Measurements from ENCODE around the gene N4BP3.

Gene N4BP3

DNA sequence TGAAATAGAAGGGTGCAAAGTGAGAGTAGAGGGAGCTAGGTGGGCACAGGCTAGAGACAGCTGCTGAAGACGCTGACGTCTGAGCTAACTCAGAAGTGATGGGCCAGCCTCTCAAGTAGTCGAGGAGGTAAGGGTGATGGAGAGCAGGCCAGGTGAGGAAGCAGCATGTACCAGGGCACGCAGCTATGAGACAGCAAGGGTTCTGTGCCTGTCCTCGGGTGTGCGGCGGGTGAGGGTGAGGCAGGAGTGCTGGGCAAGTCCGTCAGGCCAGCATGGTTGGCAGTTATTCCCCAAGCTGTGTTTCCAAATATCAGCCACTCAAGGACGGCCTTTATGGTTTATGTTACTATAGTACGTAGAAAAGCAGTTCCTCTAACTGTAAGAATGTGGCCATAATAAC lies 23.7 kb downstream of the N4BP3 start:
- peaks cover 14 to 19% of the 10 kb centered on the region in 2 donors for H3K36me3 ChIP-seq (ENCODE audit: control insufficient read depth in 2 of 2, insufficient read depth in 2 of 2, low read length in 2 of 2)
- no peak overlapping the region for H3K4me3 ChIP-seq (ENCODE audit: low read length in 2 of 2)
- no peak overlapping the region for H3K9ac ChIP-seq (ENCODE audit: low read length in 2 of 2)
- H3K27ac ChIP-seq (ENCODE audit: low read length), result no peak overlapping the region
- peaks cover 4% of the 10 kb centered on the region for H3K4me1 ChIP-seq (ENCODE audit: control insufficient read depth, insufficient read depth, low read length)
- H3K27me3 ChIP-seq (ENCODE audit: control insufficient read depth in 1 of 2, insufficient read depth in 2 of 2, low read length in 2 of 2), result no peaks in the 10 kb centered on the region
- H3K9me3 ChIP-seq (ENCODE audit: control insufficient read depth in 2 of 2, low read length in 2 of 2), result no peaks in the 10 kb centered on the region

DNA sequence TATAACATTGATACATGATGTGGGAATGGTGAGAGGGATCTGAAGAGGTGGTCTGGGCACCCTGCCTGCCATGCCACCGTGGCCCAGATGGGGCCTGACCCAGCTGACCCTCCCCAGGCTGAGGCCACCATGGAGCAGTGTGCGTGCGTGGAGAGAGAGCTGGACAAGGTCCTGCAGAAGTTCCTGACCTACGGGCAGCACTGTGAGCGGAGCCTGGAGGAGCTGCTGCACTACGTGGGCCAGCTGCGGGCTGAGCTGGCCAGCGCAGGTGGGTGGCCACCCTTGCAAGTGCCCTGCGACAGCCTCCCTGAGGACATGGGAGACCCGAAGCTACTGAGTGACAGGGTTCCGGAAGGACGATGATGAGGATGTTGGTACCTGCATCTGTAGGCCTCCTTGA lies 24.7 kb downstream of the N4BP3 start:
- Histone ChIP-seq H3K4me1 (ENCODE audit: control insufficient read depth, insufficient read depth, low read length) (peaks cover 6% of the 10 kb centered on the region), H3K36me3 (ENCODE audit: control insufficient read depth in 2 of 2, insufficient read depth in 2 of 2, low read length in 2 of 2) (peaks cover 20 to 23% of the 10 kb centered on the region in 2 donors), H3K4me3 (ENCODE audit: low read length in 2 of 2) (no peak overlapping the region), H3K27ac (ENCODE audit: low read length) (no peak overlapping the region), H3K9me3 (ENCODE audit: control insufficient read depth in 2 of 2, low read length in 2 of 2) (no peaks in the 10 kb centered on the region), H3K9ac (ENCODE audit: low read length in 2 of 2) (no peak overlapping the region), H3K27me3 (ENCODE audit: control insufficient read depth in 1 of 2, insufficient read depth in 2 of 2, low read length in 2 of 2) (no peaks in the 10 kb centered on the region)

DNA sequence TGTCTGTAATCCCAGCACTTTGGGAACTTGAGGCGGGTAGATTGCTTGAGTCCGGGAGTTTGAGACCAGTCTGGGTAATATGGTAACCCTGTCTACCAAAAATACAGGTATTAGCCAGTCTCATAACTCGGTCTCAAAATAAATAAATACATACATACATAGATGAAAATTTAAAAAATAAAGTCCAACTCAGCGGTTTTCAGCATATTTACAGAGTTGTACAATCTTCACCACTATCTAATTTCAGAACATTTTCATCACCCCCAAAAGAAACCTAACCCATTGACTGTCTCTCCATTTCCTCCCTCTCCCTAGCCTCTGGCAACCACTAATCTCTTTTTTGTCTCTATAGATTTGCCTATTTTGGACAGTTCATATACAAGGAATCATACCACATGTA lies 28.2 kb downstream of the N4BP3 start:
- Histone ChIP-seq H3K27me3 (ENCODE audit: control insufficient read depth in 1 of 2, insufficient read depth in 2 of 2, low read length in 2 of 2) (no peaks in the 10 kb centered on the region), H3K9ac (ENCODE audit: low read length in 2 of 2) (no peak overlapping the region), H3K4me3 (ENCODE audit: low read length in 2 of 2) (no peak overlapping the region), H3K4me1 (ENCODE audit: control insufficient read depth, insufficient read depth, low read length) (peaks cover 10% of the 10 kb centered on the region), H3K9me3 (ENCODE audit: control insufficient read depth in 2 of 2, low read length in 2 of 2) (no peaks in the 10 kb centered on the region), H3K27ac (ENCODE audit: low read length) (no peak overlapping the region), H3K36me3 (ENCODE audit: control insufficient read depth in 2 of 2, insufficient read depth in 2 of 2, low read length in 2 of 2) (peaks cover 26 to 34% of the 10 kb centered on the region in 2 donors)

DNA sequence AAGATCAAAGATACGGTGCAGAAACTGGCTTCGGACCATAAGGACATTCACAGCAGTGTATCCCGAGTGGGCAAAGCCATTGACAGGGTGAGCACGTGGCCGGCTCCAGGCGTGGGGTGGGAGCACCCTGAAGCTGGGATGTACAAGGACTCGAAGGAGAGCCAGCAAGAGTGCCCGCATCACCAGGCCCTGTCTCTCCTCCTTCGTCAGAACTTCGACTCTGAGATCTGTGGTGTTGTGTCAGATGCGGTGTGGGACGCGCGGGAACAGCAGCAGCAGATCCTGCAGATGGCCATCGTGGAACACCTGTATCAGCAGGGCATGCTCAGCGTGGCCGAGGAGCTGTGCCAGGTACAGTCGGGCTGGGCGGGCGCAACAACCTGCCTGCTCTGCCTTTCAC lies 29.3 kb downstream of the N4BP3 start:
- H3K36me3 ChIP-seq (ENCODE audit: control insufficient read depth in 2 of 2, insufficient read depth in 2 of 2, low read length in 2 of 2), result peaks cover 37 to 44% of the 10 kb centered on the region in 2 donors
- no peaks in the 10 kb centered on the region for H3K9me3 ChIP-seq (ENCODE audit: control insufficient read depth in 2 of 2, low read length in 2 of 2)
- no peak overlapping the region for H3K4me3 ChIP-seq (ENCODE audit: low read length in 2 of 2)

DNA sequence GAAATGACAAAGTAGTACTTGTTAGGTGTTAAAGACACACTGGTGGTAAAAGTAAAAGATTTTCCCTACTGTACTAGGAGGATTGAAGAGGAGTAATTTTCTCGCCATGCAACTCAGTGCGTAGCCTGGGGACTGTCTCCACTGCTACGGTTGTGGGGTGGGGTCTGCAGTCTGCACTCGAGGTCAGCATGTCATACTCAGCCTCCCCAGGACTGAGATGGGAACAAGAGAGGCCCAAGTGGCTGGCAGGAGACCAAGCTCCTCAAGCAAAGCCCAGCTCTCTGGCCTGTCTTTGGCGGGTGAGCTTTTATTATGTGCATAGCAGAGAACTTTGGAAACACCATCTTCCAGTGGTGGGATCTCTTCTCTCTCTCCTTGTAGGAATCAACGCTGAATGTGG lies 29.9 kb downstream of the N4BP3 start:
- Histone ChIP-seq H3K4me3 (ENCODE audit: low read length in 2 of 2) (no peak overlapping the region), H3K9ac (ENCODE audit: low read length in 2 of 2) (no peak overlapping the region), H3K27me3 (ENCODE audit: control insufficient read depth in 1 of 2, insufficient read depth in 2 of 2, low read length in 2 of 2) (no peaks in the 10 kb centered on the region), H3K36me3 (ENCODE audit: control insufficient read depth in 2 of 2, insufficient read depth in 2 of 2, low read length in 2 of 2) (peaks cover 37 to 45% of the 10 kb centered on the region in 2 donors), H3K9me3 (ENCODE audit: control insufficient read depth in 2 of 2, low read length in 2 of 2) (no peaks in the 10 kb centered on the region), H3K4me1 (ENCODE audit: control insufficient read depth, insufficient read depth, low read length) (peaks cover 10% of the 10 kb centered on the region), H3K27ac (ENCODE audit: low read length) (no peak overlapping the region)

More for the DNA sequence above, 29.3 kb downstream of the N4BP3 start:
- no peaks in the 10 kb centered on the region for H3K27me3 ChIP-seq (ENCODE audit: control insufficient read depth in 1 of 2, insufficient read depth in 2 of 2, low read length in 2 of 2)
- H3K27ac ChIP-seq (ENCODE audit: low read length), result no peak overlapping the region
- no peak overlapping the region for H3K9ac ChIP-seq (ENCODE audit: low read length in 2 of 2)
- H3K4me1 ChIP-seq (ENCODE audit: control insufficient read depth, insufficient read depth, low read length), result peaks cover 10% of the 10 kb centered on the region

DNA sequence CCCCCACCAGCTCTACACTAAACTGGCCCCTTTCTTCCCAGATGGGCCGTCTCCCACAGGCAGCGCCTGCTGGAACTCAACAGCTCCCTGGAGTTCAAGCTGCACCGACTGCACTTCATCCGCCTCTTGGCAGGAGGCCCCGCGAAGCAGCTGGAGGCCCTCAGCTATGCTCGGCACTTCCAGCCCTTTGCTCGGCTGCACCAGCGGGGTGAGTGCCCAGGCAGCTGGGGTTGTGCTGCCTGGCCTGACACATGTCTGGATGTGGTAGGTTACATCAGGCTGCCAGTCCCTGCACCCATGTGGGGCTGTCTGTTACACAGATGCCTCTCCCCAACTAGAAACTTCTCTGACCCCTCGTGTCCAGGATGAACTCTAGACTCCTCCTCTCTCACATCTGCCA lies 30.6 kb downstream of the N4BP3 start:
- H3K9ac ChIP-seq (ENCODE audit: low read length in 2 of 2), result no peak overlapping the region
- H3K36me3 ChIP-seq (ENCODE audit: control insufficient read depth in 2 of 2, insufficient read depth in 2 of 2, low read length in 2 of 2), result peaks cover 41 to 50% of the 10 kb centered on the region in 2 donors

DNA sequence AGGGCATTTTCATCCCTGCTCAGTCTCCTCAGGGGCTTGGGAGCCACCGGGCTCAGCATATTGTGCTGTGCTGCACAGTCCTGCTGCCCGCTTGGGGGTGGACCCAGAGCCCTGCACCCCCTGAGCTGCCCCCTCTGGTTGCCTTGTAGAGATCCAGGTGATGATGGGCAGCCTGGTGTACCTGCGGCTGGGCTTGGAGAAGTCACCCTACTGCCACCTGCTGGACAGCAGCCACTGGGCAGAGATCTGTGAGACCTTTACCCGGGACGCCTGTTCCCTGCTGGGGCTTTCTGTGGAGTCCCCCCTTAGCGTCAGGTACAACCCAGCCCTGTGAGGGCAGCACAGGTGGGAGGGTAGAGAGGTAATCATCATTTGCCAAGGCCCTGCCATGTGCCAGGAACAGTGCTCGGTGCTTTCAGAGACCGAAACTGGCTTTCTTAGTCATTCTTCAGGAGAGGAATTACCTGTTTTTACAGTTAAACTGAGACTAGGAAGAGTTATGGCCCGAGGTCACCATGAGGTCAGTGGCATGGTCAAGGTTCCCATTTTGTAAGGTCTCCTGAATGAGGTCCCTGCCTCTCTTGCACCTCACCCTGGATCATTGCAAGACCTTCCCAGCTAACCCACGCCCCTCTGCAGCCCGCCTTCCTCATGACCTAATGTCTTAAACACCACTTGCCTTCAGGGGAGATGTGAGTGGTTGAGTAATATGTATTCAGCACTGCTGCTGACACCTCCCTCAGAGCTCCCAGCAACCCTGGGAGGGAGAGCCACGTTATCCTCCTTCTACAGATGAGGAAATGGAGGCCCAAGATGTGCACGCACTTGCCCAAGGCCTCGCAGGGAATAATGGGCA lies 32.9 kb downstream of the N4BP3 start:
- H3K9me3 ChIP-seq (ENCODE audit: control insufficient read depth in 2 of 2, low read length in 2 of 2), result no peaks in the 10 kb centered on the region
- H3K9ac ChIP-seq (ENCODE audit: low read length in 2 of 2), result no peak overlapping the region
- H3K36me3 ChIP-seq (ENCODE audit: control insufficient read depth in 2 of 2, insufficient read depth in 2 of 2, low read length in 2 of 2), result peaks cover 41 to 69% of the 10 kb centered on the region in 2 donors
- peaks cover 10% of the 10 kb centered on the region for H3K4me1 ChIP-seq (ENCODE audit: control insufficient read depth, insufficient read depth, low read length)
- H3K27ac ChIP-seq (ENCODE audit: low read length), result no peak overlapping the region
- H3K27me3 ChIP-seq (ENCODE audit: control insufficient read depth in 1 of 2, insufficient read depth in 2 of 2, low read length in 2 of 2), result no peaks in the 10 kb centered on the region
- H3K4me3 ChIP-seq (ENCODE audit: low read length in 2 of 2), result no peak overlapping the region

More for the DNA sequence above, 30.6 kb downstream of the N4BP3 start:
- Histone ChIP-seq H3K27ac (ENCODE audit: low read length) (no peak overlapping the region), H3K4me1 (ENCODE audit: control insufficient read depth, insufficient read depth, low read length) (peaks cover 10% of the 10 kb centered on the region), H3K27me3 (ENCODE audit: control insufficient read depth in 1 of 2, insufficient read depth in 2 of 2, low read length in 2 of 2) (no peaks in the 10 kb centered on the region), H3K4me3 (ENCODE audit: low read length in 2 of 2) (no peak overlapping the region), H3K9me3 (ENCODE audit: control insufficient read depth in 2 of 2, low read length in 2 of 2) (no peaks in the 10 kb centered on the region)

DNA sequence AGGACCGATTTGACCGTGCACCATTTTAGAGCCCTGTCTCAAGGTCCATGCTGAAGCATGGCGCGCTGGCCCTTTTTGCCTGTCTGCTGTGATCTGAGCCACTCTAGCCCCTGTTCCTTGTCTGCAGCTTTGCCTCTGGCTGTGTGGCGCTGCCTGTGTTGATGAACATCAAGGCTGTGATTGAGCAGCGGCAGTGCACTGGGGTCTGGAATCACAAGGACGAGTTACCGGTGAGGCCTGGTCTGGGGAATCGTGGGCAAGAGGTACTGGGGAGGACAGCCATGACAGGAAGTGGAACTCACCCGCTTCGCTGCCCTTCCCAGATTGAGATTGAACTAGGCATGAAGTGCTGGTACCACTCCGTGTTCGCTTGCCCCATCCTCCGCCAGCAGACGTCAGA lies 34.1 kb downstream of the N4BP3 start:
- Histone ChIP-seq H3K27me3 (ENCODE audit: control insufficient read depth in 1 of 2, insufficient read depth in 2 of 2, low read length in 2 of 2) (no peaks in the 10 kb centered on the region), H3K4me1 (ENCODE audit: control insufficient read depth, insufficient read depth, low read length) (peaks cover 13% of the 10 kb centered on the region), H3K9me3 (ENCODE audit: control insufficient read depth in 2 of 2, low read length in 2 of 2) (no peaks in the 10 kb centered on the region), H3K36me3 (ENCODE audit: control insufficient read depth in 2 of 2, insufficient read depth in 2 of 2, low read length in 2 of 2) (peaks cover 41 to 73% of the 10 kb centered on the region in 2 donors), H3K4me3 (ENCODE audit: low read length in 2 of 2) (no peak overlapping the region), H3K27ac (ENCODE audit: low read length) (no peak overlapping the region), H3K9ac (ENCODE audit: low read length in 2 of 2) (no peak overlapping the region)

DNA sequence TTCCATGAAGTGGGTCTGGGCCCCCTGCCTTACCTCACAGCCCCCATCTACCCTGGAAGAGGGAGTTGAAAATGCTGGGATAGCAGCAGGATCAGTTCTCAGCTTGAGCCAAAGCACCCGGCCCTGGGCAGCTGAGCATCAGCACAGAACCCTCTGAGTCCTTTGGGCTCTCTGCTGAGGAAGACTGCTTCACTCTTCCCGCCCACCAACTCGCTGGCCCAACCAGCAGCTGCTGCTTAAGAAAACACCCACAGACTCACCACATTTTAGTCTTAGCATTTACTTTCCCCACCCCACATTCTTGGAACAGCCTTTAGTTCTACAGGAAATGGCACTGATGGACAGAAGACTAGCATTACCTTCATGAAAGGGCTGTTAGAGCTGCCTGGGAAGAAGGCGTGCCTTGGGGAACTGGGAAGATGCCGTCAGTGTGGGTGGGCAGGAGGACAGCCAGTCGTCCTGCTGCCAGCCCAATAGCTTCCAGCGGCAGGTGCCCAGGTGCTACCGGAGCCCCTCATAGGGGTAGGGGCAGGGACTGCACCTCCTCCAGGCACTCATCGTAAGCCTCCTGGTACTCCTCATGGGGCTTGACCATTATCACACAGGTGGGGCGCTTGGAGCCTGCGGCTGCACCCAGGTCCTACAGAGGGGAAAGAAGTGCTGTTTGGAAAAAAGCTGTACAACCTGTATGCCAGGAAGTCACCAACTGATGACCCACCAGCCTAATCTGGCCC lies 36.0 kb downstream of the N4BP3 start:
- Histone ChIP-seq H3K9ac (ENCODE audit: low read length in 2 of 2) (no peak overlapping the region), H3K36me3 (ENCODE audit: control insufficient read depth in 2 of 2, insufficient read depth in 2 of 2, low read length in 2 of 2) (peaks cover 25 to 58% of the 10 kb centered on the region in 2 donors), H3K27ac (ENCODE audit: low read length) (no peak overlapping the region), H3K9me3 (ENCODE audit: control insufficient read depth in 2 of 2, low read length in 2 of 2) (no peaks in the 10 kb centered on the region), H3K4me1 (ENCODE audit: control insufficient read depth, insufficient read depth, low read length) (peaks cover 13% of the 10 kb centered on the region), H3K27me3 (ENCODE audit: control insufficient read depth in 1 of 2, insufficient read depth in 2 of 2, low read length in 2 of 2) (no peaks in the 10 kb centered on the region), H3K4me3 (ENCODE audit: low read length in 2 of 2) (no peak overlapping the region)

DNA sequence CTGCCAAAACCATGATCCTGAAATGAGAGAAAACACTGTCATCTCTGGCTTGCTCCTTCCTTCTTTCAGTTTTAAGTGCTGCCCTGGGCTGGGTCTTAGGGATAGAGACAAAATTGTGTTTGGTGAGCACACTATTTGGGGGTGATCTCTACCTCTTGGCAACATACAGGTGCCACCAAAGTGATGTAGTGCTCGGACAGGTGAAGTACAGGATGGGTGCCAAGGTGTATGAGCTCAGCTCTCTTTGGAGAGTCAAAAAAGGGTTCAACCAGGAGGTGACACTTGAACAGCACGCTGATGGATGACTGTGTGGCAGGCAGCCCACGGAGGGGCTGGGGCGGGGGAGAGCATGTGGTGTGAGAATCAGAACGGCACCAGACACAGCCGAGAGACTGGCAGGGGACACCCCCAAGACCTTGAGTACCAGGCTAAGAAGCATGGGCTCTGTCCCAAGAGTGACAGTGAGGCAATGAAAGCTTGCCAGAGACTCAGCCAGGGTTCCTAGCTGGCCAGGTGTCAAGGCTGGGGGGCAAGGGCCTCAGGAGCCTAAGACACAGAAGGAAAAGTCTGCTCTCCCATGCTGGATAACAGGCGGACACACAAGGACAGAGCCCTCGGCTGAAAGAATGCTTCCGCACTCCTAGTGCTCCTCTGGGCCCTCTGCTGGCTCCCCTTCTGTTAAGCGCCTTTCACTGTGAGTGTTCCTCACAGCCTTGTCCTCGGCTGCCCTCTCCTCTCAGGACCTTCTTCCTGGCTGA lies 37.8 kb downstream of the N4BP3 start:
- no peaks in the 10 kb centered on the region for H3K9me3 ChIP-seq (ENCODE audit: control insufficient read depth in 2 of 2, low read length in 2 of 2)
- H3K27ac ChIP-seq (ENCODE audit: low read length), result peak overlapping the region; percentile 41
- H3K36me3 ChIP-seq (ENCODE audit: control insufficient read depth in 2 of 2, insufficient read depth in 2 of 2, low read length in 2 of 2), result peaks cover 25 to 54% of the 10 kb centered on the region in 2 donors
- H3K4me1 ChIP-seq (ENCODE audit: control insufficient read depth, insufficient read depth, low read length), result peaks cover 16% of the 10 kb centered on the region
- H3K9ac ChIP-seq (ENCODE audit: low read length in 2 of 2), result no peak overlapping the region
- H3K27me3 ChIP-seq (ENCODE audit: control insufficient read depth in 1 of 2, insufficient read depth in 2 of 2, low read length in 2 of 2), result no peaks in the 10 kb centered on the region
- no peak overlapping the region for H3K4me3 ChIP-seq (ENCODE audit: low read length in 2 of 2)

Data from stomach smooth muscle (tissue), 2 donors.